ENCODE data around the gene CLOCK.

The CLOCK gene

DNA sequence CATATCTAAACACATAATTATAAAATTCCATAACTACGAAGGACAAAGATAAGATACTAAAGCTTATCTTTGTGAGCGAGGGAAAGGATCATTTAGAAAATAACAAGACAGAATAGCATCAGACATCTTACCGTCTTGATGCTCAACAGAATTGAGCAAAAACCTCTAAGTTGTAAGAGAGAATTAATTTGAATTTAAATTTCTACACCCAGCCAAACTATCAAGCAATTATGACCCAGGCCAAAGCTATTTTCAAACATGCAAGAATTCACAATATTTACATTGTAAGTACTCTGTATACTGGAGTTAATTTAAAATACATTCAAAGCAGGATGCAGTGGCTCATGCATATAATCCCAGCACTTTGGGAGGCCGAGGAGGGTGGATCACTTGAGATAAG lies 16.5 kb downstream of the CLOCK start:
- no peak for DNase-seq (ENCODE audit: low read depth)
- H3K4me3 ChIP-seq (ENCODE audit: control insufficient read depth, low read depth, low read length), result no peak overlapping the region
- TF ChIP-seq, protein P1, sequence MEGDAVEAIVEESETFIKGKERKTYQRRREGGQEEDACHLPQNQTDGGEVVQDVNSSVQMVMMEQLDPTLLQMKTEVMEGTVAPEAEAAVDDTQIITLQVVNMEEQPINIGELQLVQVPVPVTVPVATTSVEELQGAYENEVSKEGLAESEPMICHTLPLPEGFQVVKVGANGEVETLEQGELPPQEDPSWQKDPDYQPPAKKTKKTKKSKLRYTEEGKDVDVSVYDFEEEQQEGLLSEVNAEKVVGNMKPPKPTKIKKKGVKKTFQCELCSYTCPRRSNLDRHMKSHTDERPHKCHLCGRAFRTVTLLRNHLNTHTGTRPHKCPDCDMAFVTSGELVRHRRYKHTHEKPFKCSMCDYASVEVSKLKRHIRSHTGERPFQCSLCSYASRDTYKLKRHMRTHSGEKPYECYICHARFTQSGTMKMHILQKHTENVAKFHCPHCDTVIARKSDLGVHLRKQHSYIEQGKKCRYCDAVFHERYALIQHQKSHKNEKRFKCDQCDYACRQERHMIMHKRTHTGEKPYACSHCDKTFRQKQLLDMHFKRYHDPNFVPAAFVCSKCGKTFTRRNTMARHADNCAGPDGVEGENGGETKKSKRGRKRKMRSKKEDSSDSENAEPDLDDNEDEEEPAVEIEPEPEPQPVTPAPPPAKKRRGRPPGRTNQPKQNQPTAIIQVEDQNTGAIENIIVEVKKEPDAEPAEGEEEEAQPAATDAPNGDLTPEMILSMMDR (IDR thresholded peaks at IDR 0.05; ENCODE audit: control insufficient read depth, insufficient read depth, low read depth, low read length, missing control alignments), result no peak

DNA sequence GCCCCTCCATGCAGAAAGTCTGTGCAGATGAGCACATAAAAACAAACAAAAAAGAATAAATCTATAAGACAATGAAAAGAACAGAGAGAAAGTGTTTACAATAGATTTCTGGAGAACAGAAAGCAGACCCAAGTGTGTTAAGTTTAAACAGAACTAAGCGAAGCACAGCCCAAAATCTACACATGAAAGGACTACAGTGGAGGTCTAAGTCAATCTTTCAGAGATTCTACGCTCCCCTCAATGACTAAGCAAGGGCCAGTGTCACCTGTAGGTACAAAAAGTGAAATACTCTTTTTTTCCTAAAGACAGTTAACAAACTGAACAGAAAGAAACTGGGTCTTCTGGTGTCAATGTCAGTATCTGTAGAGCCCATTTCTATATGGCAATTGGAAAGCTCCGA lies 18.2 kb downstream of the CLOCK start:
- TF ChIP-seq, protein P1 (IDR thresholded peaks at IDR 0.05; ENCODE audit: control insufficient read depth, insufficient read depth, low read depth, low read length, missing control alignments), result no peak
- no peak overlapping the region for H3K4me3 ChIP-seq (ENCODE audit: control insufficient read depth, low read depth, low read length)
- DNase-seq (ENCODE audit: low read depth), result no peak

DNA sequence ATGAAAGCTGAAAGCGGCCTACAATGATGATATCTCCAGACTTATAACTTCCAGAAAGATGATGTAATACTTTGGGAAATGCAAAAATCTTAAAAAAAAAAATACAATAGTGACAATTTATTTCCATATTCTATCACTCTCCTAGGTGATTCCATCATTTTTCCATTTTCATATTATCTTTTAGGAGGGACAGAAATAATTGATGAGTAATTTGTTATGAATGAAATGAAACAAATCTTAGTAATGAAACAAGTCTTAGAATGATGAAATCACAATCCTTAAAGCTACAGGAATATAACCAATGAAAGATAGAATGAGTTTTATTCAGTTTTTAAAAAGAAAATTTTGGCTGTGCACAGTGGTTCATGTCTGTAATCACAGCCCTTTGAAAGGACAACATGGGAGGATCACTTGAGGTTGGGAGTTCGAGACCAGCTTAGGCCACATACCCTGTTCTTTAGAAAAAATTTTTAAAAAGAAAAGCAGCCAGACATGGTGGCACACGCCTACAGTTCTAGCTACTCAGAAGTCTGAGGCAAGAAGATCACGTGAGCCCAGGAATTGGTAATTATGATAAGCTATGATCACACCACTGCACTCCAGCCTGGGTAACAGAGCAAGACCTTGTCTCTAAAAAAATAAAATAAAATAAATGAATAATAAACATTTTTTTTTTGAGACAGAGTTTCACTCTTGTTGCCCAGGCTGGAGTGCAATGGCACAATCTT lies 21.7 kb downstream of the CLOCK start:
- TF ChIP-seq, protein P1 (IDR thresholded peaks at IDR 0.05; ENCODE audit: control insufficient read depth, insufficient read depth, low read depth, low read length, missing control alignments), result no peak
- no peak overlapping the region for H3K4me3 ChIP-seq (ENCODE audit: control insufficient read depth, low read depth, low read length)
- DNase-seq (ENCODE audit: low read depth), result no peak

DNA sequence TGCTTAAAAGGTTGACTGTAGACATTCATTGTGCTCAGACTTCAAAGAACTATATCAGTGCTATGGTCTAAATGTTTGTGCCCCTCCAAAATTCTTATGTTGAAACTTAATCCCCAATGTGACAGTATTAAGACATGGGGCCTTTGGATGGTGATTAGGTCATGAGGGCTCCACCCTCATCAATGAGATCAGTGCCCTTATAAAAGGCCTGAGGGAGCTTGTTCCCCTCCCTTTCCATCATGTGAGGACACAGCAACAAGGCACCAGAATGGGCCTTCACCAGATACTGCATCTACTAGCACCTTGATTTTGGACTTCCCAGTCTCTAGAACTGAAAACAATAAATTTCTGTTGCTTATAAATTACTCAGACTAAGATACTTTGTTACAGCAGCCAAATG lies 28.3 kb downstream of the CLOCK start:
- TF ChIP-seq, protein P1 (IDR thresholded peaks at IDR 0.05; ENCODE audit: control insufficient read depth, insufficient read depth, low read depth, low read length, missing control alignments), result no peak
- no peak for DNase-seq (ENCODE audit: low read depth)
- H3K4me3 ChIP-seq (ENCODE audit: control insufficient read depth, low read depth, low read length), result no peak overlapping the region

DNA sequence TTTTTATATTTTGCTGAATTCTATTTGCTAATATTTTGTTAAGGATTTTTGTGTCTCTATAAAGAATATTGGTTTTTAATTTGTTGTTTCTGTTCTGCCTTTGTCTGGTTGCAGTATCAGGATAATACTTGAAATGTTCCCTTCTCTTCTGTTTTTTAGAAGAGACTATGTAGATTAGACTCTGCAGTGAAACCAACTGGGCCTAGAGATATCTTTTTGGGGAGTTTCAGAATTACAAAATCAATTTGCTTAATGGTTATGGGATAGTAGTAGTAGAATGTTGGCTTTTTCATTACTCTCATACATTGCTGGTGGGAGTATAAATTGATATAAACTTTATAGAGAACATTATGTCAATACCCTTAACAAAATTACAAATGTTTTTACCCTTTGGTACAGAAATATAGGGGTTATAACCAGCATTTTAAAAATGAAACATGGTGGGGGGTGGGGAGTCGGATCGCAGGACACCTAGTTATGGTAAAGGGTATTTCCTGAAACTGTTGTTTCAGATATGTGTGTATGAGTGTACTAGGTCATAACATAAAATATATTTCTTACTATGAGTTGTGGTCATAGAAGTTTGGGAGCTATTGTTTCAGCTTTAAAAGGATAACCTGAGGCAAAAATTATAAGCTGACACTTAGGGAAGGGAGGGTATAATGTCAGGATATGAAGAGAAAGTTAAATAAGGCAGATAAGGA lies 29.0 kb downstream of the CLOCK start:
- TF ChIP-seq, protein P1 (IDR thresholded peaks at IDR 0.05; ENCODE audit: control insufficient read depth, insufficient read depth, low read depth, low read length, missing control alignments), result no peak
- H3K4me3 ChIP-seq (ENCODE audit: control insufficient read depth, low read depth, low read length), result no peak overlapping the region
- no peak for DNase-seq (ENCODE audit: low read depth)

DNA sequence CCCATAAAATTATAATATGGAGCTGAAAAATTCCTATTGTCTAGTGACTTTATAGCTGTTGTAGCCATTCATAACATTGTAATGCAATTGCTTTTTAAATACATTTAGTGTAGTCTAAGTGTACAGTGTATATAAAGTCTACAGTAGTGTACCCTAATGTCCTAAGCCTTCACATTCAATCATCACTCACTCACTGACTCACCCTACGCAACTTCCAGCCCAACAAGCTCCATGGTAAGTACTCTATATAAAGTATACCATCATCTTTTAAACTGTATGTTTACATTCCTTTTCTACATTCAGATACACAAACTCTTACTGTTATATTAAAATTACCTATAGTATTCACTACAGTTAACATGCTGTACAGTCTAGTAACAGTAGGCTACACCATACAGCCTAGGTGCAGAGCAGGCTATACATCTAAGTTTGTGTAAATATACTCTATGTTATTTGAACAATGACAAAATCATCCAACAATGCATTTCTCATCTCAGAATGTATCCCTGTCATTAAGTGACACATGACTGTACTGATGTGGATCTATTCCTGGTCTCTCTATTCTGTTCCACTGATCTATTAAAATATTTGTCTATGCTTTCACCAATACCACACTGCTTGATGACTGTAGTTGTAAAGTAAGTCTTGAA lies 33.7 kb downstream of the CLOCK start:
- H3K4me3 ChIP-seq (ENCODE audit: control insufficient read depth, low read depth, low read length), result no peak overlapping the region
- TF ChIP-seq, protein P1 (IDR thresholded peaks at IDR 0.05; ENCODE audit: control insufficient read depth, insufficient read depth, low read depth, low read length, missing control alignments), result no peak
- no peak for DNase-seq (ENCODE audit: low read depth)
